MCF 10A (cell line): ENCODE data around the gene RNU6-9. TPM values are rescaled to one million over a fixed set of nuclear protein-coding genes. Genes with fewer than 3 reads are reported as not detected.

ENCODE experiments used
- BruUV-seq: library from RNA; stranded (reverse); fragments of 400-500 nt; replicated peaks from 2 replicates; lab custom pipeline; 2021; lab: Mats Ljungman, UMichigan
- CTCF ChIA-PET: fragments of 300-600 bp; sonication (Branson Sonifier 250); formaldehyde crosslinking; extraction: SDS; loops from one replicate; lab custom pipeline; 2021; ENCODE audit warnings: antibody characterized with exemption, inconsistent platforms; lab: Yijun Ruan, JAX
- POLR2A ChIA-PET: fragments of 300-600, 350-650 bp; sonication (Branson Sonifier 250); formaldehyde crosslinking; extraction: SDS; loops from one replicate; lab custom pipeline; 2020; ENCODE audit warnings: antibody characterized with exemption, inconsistent platforms; lab: Yijun Ruan, JAX
- DNase-seq: peaks from one replicate; pipeline ENCODE4 v3.0.0-alpha.2; 2018; ENCODE audit not compliant: unreplicated experiment
- H3K27ac Mint-ChIP-seq: one replicate; pipeline ENCODE4 v1.8.0; 2022; ENCODE audit warnings: mild to moderate bottlenecking, low read depth, mixed read lengths; ENCODE audit not compliant: unreplicated experiment
- H3K27me3 Mint-ChIP-seq: one replicate; pipeline ENCODE4 v1.8.0; 2022; ENCODE audit warnings: mixed read lengths; ENCODE audit not compliant: insufficient read depth, unreplicated experiment
- H3K36me3 Mint-ChIP-seq: one replicate; pipeline ENCODE4 v1.8.0; 2022; ENCODE audit warnings: mild to moderate bottlenecking, moderate library complexity, mixed read lengths; ENCODE audit not compliant: insufficient read depth, unreplicated experiment
- H3K4me1 Mint-ChIP-seq: one replicate; pipeline ENCODE4 v1.8.0; 2022; ENCODE audit warnings: mixed read lengths; ENCODE audit not compliant: insufficient read depth, unreplicated experiment
- H3K4me3 Mint-ChIP-seq: one replicate; pipeline ENCODE4 v1.8.0; 2022; ENCODE audit warnings: mild to moderate bottlenecking, moderate library complexity, mixed read lengths; ENCODE audit not compliant: unreplicated experiment
- H3K9me3 Mint-ChIP-seq: one replicate; pipeline ENCODE4 v1.8.0; 2022; ENCODE audit warnings: mixed read lengths; ENCODE audit not compliant: unreplicated experiment
- CTCF ChIP-seq: fragments of 200-600 bp; IDR thresholded peaks from one replicate; pipeline ENCODE4 v1.8.0; 2022; ENCODE audit warnings: antibody characterized with exemption, mild to moderate bottlenecking; ENCODE audit not compliant: unreplicated experiment
- intact Hi-C: fragments of 100-400 bp; cut with micrococcal nuclease; formaldehyde crosslinking; loops from 2 replicates; pipeline ENCODE4 v1.14.1; 2022
- total RNA-seq: library from RNA; stranded (reverse); gene quantifications from 2 replicates; pipeline ENCODE4 v1.2.3, GENCODE V29; 2022

RNU6-9 gene
- total RNA-seq, 1 experiment from 2014 or later = not detected

GRCh38 chr19:933553-933882, 40.2 kb downstream of the RNU6-9 start:
- Mint-ChIP-seq H3K27ac (no peak overlapping the region), H3K36me3 (peaks cover 30% of the 10 kb centered on the region), H3K27me3 (no peaks in the 10 kb centered on the region), H3K4me3 (peak overlapping the region; percentile 14), H3K4me1 (peaks cover 18% of the 10 kb centered on the region), H3K9me3 (no peaks in the 10 kb centered on the region)
- no TSS peak for BruUV-seq
- DNase-seq = no peak
- TF ChIP-seq CTCF = no peak
- intact Hi-C loops = no loop called here
- ChIA-PET POLR2A (interaction anchor here (0.6 to 1.5 kb wide), 7 partner anchors 8 to 236 kb away, joined by 3 to 7 read pairs (median 3); partner anchors contain the start of genes MED16, R3HDM4, RNU6-9 and WDR18), CTCF (no interaction called here)

GRCh38 chr19:934197-934840, 41.0 kb downstream of the RNU6-9 start:
- Mint-ChIP-seq H3K27ac (no peak overlapping the region), H3K36me3 (peaks cover 30% of the 10 kb centered on the region), H3K27me3 (no peaks in the 10 kb centered on the region), H3K4me3 (no peak overlapping the region), H3K4me1 (peaks cover 18% of the 10 kb centered on the region), H3K9me3 (no peaks in the 10 kb centered on the region)
- CTCF ChIA-PET = no interaction called here
- TF ChIP-seq CTCF = no peak
- intact Hi-C loops = no loop called here
- BruUV-seq = no TSS peak
- no peak for DNase-seq
- POLR2A ChIA-PET = interaction anchor here (0.6 to 1.5 kb wide), 5 partner anchors 41 to 235 kb away, joined by 3 to 7 read pairs (median 3); partner anchors contain the start of genes MED16, RNU6-9 and WDR18

- ChIA-PET CTCF (interaction anchor here (0.6 to 1.6 kb wide), 2 partner anchors 36 to 164 kb away, joined by 3 to 4 read pairs; no protein-coding TSS in a partner anchor), POLR2A (interaction anchor here (0.8 kb wide), 1 partner anchor 49 kb away, joined by 3 read pairs; the partner anchor contains the start of gene WDR18)
- Mint-ChIP-seq H3K36me3 (peaks cover 26% of the 10 kb centered on the region), H3K27me3 (no peaks in the 10 kb centered on the region), H3K4me3 (no peak overlapping the region), H3K27ac (no peak overlapping the region), H3K9me3 (no peaks in the 10 kb centered on the region), H3K4me1 (peaks cover 21% of the 10 kb centered on the region)
- no peak for TF ChIP-seq CTCF
- intact Hi-C loops = no loop called here
- no TSS peak for BruUV-seq
- DNase-seq = peak; percentile 90
Measured at GRCh38 chr19:934865-935479, 41.7 kb downstream of the RNU6-9 start.

GRCh38 chr19:936175-936546, 42.9 kb downstream of the RNU6-9 start:
- no peak for DNase-seq
- ChIA-PET POLR2A (interaction anchor here (1.0 kb wide), 1 partner anchor 13 kb away, joined by 3 read pairs; no protein-coding TSS in a partner anchor), CTCF (interaction anchor here (0.7 to 1.6 kb wide), 2 partner anchors 13 to 35 kb away, joined by 3 to 4 read pairs; no protein-coding TSS in a partner anchor)
- H3K36me3 Mint-ChIP-seq = peaks cover 22% of the 10 kb centered on the region
- H3K4me1 Mint-ChIP-seq = peaks cover 26% of the 10 kb centered on the region
- H3K9me3 Mint-ChIP-seq = no peaks in the 10 kb centered on the region
- no peak for TF ChIP-seq CTCF
- intact Hi-C loops = no loop called here
- no peak overlapping the region for H3K27ac Mint-ChIP-seq
- no peak overlapping the region for H3K4me3 Mint-ChIP-seq
- no peaks in the 10 kb centered on the region for H3K27me3 Mint-ChIP-seq
- BruUV-seq = no TSS peak
